Left renal cortex interstitium (tissue), 4 donors: ENCODE measurements around the gene AKR1E2. TPM values are rescaled to one million over a fixed set of nuclear protein-coding genes. Genes with fewer than 3 reads are reported as not detected.
"Not testable (repeated sequence)": the region's sequence is repeated elsewhere in the genome, so short reads cannot be mapped to it uniquely, and the experiment has no call there.

Experiments used
- DNase-seq, 4 donors: peaks; one replicate each; pipeline ENCODE4 v3.0.0-alpha.2; 2013; ENCODE audit warnings: low read depth in 4 of 4, low spot score in 2 of 4, missing footprints in 1 of 4
- polyA plus RNA-seq, 4 donors: library from polyadenylated mRNA; unstranded; fragments of 120-200 nt; gene quantifications; one replicate each; pipeline ENCODE4 v1.2.1, GENCODE V29; 2013; ENCODE audit not compliant: insufficient read length in 4 of 4

AKR1E2 gene
- polyA plus RNA-seq, 4 donors: 7.9 to 9.4 (median 8.5) TPM

DNA sequence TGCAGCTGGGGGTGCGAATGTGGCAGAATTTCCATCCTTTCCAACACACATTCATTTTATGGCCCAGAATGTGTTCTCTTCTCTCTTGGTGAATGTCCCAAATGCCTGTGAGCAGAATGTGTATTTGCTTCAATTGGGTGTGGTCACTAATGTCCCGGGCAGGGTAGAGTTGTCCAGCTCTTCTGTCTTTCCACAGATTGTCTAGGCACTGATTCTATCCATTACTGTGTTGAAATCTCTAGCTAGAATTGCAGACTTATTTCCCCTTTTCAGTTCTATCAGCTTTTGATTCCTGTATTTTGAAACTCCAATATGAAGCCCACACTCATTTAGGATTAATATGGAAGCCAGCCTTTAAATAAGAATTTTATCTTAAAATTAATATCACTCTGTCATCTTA is 14.0 kb upstream of the AKR1E2 start:
- no peak for DNase-seq

DNA sequence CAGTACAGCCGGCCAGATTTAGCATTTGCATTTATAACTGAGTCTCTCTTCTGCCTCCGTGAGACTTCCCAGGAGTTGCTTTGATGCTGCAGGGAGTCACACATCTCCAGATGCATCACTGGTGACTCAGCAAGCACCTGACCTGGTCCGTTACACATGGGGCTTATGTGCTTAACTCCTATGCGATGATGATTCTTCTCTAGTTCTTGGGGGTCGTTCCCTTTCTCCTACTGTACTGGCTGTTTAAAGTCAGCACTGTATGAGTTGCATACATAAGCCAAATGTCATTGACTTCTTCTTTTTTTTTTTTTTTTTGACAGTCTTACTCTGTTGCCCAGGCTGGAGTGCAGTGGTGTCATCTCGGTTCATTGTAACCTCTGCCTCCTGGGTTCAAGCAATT is 13.0 kb upstream of the AKR1E2 start:
- DNase-seq: no peak

DNA sequence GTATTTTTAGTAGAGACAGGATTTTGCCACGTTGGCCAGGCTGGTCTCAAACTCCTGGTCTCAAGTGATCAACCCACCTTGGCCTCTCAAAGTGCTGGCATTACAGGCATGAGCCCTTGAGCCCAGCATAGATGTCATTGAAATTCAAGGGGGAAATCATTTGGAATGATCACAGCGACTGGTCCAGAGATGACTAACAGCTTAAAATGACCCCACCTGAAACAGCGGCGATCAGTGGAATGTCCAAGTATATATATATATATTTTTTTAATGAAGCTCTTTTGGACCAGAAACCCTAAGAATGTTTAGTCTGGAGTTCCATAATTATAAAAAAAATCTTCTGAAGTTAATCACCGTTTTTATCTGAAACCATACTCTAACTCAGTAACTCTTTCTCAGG is 12.5 kb upstream of the AKR1E2 start:
- DNase-seq: no peak

DNA sequence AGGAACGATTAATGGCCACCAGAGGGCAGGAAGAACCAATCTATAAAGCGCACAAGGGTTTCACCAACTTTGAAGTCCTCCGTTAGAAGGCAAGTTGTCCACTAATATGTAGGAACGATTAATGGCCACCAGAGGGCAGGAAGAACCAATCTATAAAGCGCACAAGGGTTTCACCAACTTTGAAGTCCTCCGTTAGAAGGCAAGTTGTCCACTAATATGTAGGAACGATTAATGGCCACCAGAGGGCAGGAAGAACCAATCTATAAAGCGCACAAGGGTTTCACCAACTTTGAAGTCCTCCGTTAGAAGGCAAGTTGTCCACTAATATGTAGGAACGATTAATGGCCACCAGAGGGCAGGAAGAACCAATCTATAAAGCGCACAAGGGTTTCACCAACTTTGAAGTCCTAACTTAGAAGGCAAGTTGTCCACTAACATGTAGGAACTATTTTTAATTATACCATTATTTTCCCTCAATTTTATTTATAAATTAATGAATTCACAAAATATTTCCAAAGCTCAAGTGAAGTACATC is 10.3 kb upstream of the AKR1E2 start:
- DNase-seq: not testable (repeated sequence)

DNA sequence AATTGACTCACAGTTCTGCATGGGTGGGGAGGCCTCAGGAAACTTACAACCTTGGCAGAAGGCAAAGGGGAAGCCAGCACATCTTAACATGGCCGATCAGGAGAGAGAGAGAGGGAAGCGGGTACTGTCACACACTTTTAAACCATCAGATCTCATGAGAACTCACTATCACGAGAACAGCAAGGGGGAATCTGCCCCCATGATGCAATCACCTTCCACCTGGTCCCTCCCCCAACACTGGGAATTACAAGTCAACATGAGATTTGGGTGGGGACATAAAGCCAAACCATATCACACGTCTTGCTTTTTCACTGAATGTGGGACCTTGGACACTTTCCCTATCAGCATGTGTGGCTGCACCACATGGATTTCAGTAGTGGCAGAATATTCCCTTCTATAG is 9.0 kb upstream of the AKR1E2 start:
- no peak for DNase-seq

DNA sequence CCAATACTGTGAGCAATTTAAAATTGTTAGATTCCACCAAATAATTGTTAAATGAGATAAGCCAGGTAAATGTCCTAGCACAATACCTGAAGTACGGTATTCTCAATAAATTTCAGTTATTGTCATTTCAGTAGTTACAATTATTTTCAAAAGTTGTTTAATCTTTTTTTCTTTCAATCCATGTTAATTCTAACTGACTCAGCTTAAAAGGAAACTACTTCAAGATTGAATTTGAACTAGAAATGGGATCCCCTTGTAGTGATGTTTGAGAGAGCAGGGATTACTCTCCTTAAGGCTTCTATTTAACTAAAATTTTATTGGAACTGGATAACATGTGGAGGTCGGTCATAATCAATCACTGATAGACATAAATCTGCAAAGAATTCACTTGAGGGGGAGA is 6.9 kb upstream of the AKR1E2 start:
- no peak for DNase-seq

DNA sequence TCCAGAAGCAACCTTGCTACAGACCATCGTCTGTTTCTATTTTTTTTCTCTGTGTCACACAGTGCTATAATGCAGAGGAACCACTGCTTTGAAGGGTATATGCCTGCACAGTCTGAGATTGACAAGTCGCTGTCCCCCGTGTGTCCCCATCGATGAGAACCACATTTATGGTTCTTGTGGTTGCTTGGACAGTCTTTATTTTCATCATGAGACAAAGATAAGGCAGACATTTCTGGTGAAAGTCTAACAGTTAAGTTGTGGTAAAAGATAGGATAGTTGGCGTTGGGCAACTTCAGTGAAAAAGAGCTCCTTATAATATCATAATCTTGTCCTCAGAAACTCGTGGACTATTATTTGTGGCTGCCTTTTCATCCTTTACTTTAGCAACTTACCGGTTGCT is 6.3 kb upstream of the AKR1E2 start:
- no peak for DNase-seq

DNA sequence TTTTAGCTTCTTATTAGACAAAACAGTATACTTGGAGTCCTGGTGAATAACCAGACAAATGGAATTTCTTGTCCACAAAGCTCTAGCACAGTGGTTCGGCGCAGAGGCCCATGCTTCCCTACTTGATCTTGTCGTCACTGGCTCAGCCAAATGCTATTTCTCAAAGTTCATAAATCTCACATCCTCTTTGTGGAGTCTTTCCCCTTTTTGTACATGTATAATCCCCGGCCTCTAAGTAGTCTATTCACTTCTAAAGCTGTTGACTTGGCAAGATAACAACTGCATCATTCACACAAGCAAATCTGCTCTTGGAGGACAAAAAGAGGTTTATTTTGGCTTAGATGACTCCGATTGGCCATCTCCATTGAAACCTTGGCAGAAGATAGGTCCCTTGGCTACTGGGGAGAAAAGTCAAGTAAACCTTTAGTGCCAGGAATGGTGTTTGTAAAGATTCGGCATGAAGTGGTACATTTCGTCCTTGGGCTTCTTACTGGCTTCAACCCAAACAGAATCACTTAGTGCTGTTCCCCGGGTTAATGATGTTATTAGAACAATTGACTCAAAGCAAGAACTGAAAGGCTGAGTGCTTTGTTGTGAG is 5.1 kb upstream of the AKR1E2 start:
- DNase-seq: no peak

DNA sequence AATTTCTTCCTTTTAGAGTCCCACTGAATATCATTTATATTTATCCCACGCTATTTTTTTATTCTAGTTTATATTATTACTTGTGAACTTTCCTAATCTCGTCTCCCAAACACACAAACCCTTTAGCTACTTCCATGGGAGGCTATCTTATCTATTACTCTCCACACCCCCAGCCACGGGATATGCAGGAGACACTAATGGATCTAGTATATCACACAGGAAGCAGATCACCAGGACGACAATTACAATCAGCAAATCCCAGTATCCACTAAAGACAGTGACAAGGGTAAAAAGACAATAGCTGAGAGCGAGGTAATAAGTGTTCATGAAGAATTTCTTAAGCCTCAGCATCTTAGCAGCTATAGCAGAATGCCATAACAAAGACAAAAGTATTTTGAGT is 3.8 kb upstream of the AKR1E2 start:
- no peak for DNase-seq

DNA sequence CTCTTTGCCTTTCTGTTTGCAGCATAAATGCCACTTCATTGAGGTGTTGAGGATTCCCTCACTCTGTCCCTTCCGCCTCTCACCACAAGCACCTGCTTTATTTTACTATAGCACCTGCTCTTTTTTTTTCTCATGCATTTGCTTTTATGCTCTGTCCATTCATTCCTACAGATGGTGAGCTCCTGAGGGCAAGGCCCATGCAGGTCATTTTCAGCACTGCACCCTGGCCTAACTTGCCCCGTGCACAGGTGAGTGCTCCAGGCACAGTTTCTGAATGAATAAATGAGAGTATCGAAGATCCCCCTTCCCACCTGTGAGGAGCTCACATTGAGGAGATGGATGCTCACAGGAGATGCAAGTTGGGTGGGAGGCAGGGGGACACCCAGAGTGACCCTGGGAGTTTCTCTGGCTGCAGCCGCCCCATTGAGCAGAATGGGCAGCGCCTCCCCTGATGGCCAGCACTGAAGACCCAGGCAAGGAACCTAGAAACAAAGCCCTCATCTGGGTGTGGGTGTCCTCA is 1.2 kb upstream of the AKR1E2 start:
- DNase-seq: no peak

DNA sequence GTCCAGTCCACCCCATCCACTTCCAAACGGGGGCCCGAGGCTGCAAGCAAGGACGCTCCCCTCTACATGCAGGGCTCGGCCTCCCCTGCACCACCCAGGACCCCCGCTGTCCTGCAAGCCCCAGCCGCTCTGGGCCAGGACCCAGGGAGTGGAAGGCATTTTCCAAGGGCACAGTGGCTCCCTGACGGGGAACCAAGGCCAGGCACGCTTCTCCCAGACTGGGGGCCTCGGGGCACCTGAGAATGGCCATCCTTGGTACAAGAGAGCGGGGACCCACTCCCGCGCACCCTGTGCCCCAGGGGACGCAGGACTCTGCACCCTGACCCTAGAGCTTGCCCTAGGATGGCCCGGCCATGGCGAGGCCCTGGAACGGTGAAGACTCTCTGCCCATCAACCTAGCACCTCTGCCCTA is 545 bp upstream of the AKR1E2 start:
- no peak for DNase-seq

DNA sequence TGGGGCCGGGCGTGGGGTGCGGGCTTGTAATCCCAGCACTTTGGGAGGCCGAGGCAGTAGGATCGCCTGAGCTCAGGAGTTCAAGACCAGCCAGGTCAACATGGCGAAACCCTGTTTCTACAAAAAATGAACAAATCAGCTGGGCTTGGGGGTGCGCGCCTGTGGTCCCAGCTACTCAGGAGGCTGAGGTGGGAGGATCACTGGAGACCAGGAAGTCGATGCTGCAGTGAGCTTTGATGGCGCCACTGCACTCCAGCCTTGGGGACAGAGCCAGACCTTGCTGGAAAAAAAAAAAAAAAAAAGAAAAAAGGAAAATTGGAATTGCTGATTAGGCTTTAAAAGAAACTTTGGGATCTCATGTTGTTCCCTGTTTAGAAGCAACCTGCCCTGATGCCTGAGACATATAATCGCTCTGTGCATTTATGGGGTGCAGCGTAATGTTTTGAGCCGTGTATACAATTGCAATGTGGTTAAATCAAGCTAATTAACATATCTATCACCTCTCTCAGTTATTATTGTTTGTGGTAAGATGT is 851 bp downstream of the AKR1E2 start:
- no peak for DNase-seq

DNA sequence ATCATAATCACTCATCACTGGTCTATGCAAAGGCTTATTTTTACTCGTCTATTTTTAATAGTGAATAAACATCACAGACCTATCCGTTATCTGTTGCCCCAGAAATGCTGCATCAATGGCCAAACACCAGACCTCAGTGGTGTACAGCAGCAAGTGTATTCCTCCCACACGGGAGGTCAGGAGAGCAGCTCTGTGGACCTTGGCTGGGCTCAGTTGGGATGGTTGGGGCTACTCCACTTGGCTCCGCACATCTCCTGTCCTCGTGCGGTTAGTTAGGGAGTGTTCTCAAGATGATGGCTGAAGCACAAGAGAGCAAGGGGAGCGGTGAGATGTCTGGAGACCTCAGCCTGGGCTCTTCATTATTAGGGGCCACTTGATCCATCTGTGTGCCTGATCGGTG is 2.0 kb downstream of the AKR1E2 start:
- DNase-seq: no peak

DNA sequence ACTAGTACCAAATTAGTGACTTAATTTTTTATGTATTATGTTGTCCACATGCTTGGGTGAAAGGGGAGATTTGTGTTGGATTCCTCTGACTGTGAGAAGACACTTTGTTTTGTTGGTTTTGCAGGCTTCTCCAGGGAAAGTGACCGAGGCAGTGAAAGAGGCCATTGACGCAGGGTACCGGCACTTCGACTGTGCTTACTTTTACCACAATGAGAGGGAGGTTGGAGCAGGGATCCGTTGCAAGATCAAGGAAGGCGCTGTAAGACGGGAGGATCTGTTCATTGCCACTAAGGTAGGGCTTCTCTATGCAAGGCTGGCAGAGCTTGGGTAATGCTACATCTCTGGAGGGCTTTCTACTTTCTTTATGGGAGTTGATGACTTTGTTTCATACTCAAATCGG is 4.5 kb downstream of the AKR1E2 start:
- no peak for DNase-seq

DNA sequence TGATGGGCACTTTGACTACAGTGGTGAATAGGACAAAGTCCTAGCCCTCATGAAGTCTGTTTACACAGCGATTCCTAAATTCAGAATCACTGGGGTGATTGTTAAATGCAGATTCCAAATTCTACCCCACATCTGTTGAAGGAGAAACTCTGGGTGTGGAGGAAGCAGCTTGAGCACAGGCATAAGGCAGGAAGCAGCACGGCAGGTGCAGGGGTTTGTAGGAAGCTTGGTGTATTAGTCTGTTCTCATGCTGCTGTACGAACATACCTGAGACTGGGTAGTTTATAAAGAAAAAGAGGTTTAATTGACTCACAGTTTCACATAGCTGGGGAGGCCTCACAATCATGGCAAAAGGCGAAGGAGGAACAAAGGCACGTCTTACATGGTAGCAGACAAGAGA is 5.1 kb downstream of the AKR1E2 start:
- DNase-seq: no peak

DNA sequence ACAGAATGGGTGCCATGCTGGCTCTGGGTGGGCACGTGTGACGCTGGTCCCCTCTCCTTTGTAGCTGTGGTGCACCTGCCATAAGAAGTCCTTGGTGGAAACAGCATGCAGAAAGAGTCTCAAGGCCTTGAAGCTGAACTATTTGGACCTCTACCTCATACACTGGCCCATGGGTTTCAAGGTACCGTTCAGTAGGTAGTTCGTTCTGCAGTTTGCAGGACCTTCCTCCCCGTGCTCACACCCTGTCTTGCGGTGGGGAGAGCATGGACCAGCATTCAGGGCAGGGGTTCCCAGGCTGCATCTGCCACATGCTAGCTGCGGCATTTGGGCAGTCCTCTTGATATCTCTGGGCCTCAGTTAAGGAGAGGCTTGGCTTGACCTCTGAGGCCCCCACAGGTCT is 7.3 kb downstream of the AKR1E2 start:
- DNase-seq: no peak

DNA sequence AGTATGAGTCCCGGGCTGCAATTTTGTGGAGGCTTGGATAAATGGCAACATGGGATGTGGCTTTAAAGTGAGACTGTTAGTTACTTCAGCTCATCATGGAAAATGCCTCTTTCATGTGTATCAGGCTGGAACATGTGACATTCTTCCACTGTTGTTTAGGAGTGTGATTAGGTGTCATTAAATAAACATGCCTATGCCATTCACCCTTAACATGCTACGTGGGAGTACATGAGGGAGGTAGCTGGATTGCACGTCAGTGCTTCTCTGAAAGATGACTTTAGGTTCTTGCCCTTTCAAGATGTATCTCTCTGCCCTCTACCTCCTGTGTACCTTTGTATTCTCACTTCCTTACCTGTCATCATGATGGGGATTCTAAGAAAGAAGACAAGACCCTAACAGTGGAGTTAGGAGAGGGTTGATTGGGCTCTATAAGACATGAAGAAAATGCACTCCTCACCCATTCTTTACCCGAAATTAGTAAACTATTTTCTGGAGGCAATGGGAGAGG is 8.9 kb downstream of the AKR1E2 start:
- no peak for DNase-seq

DNA sequence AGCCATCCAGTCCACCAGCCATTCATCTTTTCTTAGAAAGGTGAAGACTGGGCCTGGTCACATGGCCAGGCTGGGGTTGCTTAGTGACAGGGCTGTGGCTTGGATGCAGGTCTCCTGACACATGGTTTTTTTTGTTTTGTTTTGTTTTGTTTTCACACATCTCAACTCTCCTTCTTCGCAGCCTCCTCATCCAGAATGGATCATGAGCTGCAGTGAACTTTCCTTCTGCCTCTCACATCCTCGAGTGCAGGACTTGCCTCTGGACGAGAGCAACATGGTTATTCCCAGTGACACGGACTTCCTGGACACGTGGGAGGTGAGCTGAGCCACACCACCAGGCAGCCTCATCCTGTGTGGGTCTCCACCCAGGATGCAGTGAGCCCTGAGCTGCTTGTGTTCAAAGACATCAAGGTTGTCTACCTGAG is 9.5 kb downstream of the AKR1E2 start:
- DNase-seq: no peak

DNA sequence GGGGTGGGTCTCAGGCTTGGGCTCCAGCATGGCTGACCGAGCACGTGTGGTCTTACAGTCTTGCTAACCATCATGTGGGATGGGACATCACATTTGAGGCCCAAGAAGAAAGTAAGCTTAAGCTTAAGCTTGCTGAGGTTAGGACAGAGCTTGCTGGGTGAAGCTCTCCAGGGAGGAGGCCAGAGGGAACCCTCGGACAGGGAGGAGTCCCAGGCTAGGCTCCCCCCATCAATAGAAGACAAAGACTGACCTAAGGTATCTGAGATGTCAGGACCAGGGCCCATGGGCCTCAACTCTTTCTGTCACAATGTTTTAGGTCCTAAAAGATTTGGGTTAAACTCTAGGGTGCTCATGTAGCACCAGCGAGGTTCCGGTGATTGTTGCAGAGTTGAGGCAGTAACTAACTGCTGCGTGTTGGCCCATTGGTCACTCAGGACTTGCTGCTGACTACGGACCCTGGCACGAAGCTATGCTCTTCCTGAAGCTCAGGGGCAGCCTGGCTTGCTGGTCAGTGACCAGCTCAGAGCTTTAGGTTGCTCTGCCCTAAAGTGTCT is 10.5 kb downstream of the AKR1E2 start:
- no peak for DNase-seq

DNA sequence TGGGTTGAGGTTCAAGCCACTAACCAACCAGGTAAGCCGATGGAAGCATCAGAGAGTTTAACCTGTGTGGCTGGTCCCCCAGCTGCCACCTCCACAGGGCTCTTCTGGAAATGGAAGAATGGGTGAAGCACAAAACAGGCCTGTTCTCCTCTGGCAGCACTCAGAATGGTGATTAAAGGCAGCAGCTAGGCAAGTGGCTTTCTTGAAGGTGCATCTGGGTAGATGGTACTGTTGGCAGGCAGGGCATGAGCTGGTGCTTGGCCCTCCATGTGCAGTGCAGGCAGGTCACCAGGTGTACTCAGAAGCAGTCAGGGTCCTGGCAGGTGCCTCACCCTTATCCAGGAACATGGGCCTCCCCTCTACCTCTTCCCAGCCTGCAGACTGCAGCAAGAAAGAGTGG is 11.5 kb downstream of the AKR1E2 start:
- DNase-seq: no peak

DNA sequence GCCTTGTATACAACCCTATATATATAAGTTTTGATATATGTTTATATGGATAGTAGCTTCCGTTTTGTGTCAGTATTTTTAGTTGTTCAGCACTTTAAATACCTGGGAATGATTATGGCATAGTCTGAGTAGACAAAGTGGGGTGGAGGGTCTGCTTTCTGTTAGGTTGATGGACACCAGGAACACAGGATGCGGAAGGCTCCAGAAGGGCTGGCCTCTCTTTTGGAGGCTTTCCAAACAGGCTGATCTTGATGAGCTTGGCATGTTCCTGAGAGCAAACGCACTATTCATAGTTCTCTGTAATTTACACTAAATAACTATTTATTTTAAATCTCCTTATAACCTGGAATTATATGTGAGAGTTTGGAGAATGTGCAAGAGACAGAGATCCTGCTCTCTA is 12.7 kb downstream of the AKR1E2 start:
- no peak for DNase-seq

DNA sequence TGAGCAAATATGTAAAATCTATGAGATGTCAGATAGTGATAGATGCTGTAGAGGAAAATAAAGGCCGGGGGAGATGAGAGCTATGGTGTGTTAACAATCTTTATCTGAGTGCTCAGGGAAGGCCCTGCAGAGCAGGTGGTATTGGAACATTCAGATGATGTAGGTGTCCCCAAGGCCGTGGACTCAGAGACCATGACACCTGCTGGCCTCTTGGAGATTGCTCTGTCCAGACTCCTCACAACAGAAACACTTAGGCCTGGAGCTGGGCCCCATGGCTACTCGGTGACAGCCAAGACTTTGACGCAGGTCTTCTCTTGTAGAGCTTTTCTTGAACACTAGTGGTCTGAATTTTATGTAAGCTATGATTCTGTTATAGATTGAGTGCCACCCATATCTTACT is 13.3 kb downstream of the AKR1E2 start:
- DNase-seq: no peak
